GM12865 (cell line): ENCODE data around the gene SRCIN1.

ENCODE experiments used
- DNase-seq: peaks from one replicate; pipeline ENCODE4 v3.0.0; 2010; ENCODE audit warnings: low read depth
- H3K4me3 ChIP-seq: 2 replicates; pipeline ENCODE4 v1.5.1; 2011; ENCODE audit warnings: mild to moderate bottlenecking, low read depth, low read length, control low read depth
- TF ChIP-seq, protein P1 (sequence below): IDR thresholded peaks from 2 replicates; pipeline ENCODE4 v1.5.1; 2011; ENCODE audit warnings: low read length, control low read depth, low read depth, inconsistent platforms; ENCODE audit not compliant: insufficient read depth; ENCODE audit errors: missing control alignments

The SRCIN1 gene

DNA sequence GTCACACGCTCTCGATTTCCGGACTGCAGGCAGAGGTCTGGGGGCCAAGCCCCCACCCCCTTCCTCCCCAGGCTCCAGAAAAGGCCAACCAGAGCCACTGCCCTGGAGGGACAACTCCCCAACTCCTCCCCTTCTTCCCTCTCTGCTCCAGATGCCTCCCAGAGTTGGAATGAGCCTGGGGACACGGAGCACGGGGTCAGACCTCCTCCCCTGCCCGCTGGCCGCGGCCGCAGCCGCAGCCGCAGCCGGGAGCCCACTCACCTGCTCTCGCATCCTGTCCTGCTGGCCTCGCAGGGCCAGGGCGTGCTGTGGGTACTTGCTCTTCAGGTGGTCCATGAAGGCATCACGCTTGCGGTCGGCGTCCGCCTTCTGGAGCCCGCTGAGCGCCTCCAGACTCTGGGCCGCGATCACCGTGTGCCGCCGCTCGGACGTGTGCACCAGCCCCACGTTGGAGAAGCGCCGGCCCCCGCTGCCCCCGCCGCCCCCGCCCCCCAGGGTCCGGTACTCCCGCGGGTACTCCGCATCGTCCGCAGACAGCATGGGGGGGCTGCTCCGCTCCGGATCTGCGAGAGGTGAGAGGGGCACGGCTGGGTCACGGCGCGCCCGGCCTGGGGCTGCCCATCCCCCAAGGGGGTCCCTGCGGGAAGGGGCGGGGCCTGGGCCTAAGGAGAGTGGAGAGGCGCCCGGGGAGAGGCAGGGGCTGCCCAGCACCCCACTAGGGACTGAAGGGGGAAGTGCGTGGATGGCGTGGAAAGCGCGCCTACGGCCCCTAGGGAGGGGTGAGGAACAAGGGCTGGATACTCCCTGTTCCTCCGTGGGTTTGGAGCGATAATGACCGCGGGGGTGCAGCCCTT lies 27.3 kb downstream of the SRCIN1 start:
- TF ChIP-seq, protein P1, sequence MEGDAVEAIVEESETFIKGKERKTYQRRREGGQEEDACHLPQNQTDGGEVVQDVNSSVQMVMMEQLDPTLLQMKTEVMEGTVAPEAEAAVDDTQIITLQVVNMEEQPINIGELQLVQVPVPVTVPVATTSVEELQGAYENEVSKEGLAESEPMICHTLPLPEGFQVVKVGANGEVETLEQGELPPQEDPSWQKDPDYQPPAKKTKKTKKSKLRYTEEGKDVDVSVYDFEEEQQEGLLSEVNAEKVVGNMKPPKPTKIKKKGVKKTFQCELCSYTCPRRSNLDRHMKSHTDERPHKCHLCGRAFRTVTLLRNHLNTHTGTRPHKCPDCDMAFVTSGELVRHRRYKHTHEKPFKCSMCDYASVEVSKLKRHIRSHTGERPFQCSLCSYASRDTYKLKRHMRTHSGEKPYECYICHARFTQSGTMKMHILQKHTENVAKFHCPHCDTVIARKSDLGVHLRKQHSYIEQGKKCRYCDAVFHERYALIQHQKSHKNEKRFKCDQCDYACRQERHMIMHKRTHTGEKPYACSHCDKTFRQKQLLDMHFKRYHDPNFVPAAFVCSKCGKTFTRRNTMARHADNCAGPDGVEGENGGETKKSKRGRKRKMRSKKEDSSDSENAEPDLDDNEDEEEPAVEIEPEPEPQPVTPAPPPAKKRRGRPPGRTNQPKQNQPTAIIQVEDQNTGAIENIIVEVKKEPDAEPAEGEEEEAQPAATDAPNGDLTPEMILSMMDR, result no peak
- no peak for DNase-seq
- H3K4me3 ChIP-seq, result no peak overlapping the region

DNA sequence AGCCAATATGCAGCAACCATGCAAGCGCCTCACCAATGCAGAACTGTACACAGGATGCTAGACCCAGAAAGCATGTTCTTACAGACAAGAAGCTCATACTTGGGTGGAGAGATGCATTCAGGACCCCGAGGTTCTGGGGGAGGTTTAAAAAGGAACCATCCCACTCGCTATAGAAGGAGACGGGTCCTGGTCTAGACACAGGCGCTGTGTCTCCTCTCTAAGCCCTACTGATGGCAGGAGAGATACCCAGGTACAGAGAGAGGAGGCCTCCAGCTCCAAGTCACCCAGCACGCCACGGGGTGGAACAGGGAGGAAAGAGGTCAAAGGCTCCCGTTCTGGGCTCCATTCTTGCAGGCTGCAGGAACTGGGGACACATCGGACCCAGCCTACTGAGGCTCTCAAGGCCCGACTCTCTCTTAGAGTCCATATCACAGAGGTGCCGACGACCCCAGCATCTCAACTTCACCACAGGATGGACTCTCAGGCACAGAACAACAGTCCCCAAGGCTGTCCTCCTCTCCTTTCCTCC lies 28.0 kb downstream of the SRCIN1 start:
- no peak for DNase-seq
- TF ChIP-seq, protein P1, result no peak
- no peak overlapping the region for H3K4me3 ChIP-seq

DNA sequence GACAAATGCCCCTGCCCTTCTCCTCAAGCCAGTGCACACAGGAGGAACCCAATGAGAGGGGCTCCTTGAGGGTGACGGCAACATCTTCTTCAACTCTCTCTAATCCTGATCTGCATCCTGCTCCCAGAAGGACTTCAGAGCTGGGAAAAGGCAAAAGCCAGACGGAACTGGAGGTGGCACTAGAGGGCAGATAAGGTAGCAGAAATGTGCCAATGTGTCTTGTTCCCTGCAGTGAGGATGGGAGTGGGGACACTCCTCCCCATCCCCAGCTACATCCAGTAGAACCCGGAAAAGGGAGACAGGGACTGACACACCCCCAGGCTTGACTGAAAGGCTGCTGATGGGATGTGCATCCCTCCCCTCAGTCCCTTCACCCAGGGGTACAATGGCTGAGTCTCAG lies 28.5 kb downstream of the SRCIN1 start:
- no peak for DNase-seq
- no peak overlapping the region for H3K4me3 ChIP-seq
- TF ChIP-seq, protein P1, result no peak

DNA sequence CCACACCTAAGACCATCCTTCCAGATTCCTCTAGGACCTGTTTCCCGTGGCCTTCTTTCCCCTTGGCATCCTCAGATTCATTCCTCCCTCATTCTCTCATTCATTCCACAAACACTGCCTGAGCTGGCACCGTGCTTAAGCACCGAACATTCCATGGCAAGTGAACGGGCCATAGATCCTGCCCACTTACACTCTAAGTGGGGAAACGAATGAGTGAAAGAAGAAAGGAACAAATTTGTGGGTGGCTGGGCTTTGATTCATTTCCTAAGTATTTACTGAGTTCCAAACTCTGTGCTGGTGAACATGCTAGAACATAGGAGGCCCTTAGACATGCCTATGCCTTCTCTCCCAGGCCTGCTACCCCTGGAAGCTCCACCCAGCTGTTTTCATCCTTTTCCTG lies 30.0 kb downstream of the SRCIN1 start:
- TF ChIP-seq, protein P1, result no peak
- no peak for DNase-seq
- no peak overlapping the region for H3K4me3 ChIP-seq

DNA sequence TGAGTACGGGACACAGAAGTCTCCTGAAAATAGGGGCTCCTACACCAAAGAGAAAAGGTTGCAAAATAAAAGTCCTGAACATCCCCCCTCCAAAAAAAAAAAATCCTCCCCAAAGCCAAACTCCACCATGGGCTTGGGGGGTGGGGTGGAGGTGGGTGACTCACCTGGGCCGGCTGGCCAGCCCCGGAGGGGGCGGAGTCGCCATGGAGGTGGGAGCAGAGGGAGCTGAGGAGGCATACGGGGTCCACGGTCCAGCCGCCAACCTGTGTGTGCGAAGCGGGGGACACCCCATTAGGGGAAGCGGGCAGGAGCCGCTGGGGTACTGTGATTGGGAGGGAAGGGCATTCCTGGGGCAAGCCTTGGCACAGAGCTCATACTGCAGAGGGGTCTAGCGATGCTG lies 31.0 kb downstream of the SRCIN1 start:
- H3K4me3 ChIP-seq, result no peak overlapping the region
- DNase-seq, result no peak
- TF ChIP-seq, protein P1, result no peak

DNA sequence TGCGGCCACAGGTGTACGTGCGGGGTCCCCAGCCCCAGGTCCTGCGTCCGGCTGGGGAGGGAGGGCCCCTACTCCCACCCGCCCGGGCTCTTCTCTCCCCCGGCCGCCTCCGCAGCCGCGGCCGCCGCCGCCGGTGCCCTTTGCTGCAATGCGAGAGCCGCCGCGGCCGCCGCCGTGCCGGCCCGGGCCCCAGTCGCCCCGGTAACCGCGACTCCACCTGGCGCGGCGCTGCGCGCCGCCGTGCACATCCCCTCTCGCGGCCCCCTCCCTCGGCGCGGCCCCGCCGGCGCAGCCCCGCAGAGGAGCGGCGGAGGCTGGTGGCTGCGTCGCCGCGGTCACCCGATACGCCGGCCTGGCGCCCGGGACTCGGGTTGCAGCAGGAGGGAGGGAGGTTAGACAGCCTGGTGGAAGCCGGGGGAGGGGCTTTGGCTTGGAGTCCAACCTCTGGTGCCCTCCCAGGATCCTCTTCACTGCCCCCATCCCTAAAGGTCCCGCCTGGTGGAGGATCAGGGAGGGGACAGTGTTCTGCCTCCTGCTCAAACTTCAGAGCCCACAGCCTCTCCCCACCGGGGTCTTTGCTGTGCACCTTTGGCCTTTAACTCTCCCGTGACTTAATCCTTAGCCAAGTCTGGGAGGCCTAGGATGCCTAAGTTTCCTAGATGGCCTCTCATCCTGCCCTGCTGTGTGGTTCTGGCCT lies 32.9 kb downstream of the SRCIN1 start:
- TF ChIP-seq, protein P1, result no peak
- no peak for DNase-seq
- H3K4me3 ChIP-seq, result no peak overlapping the region
